Naive thymus-derived CD4-positive, alpha-beta T cell (primary cell): ENCODE results near the gene CDYL2. TPM values are rescaled to one million over a fixed set of nuclear protein-coding genes. Genes with fewer than 3 reads are reported as not detected.
A peak's percentile ranks its signal among the peaks of the same experiment; 100 is the strongest.

ENCODE experiments used
- ATAC-seq: fragments of 150-1000 bp; cut with Tn5 transposase; 2 replicates; pipeline ENCODE4 v1.10.0; 2021; ENCODE audit warnings: mild to moderate bottlenecking, moderate library complexity
- CTCF ChIA-PET: fragments of 350-600 bp; sonication (Branson Sonifier 250); formaldehyde crosslinking; loops from one replicate; lab custom pipeline; 2021; ENCODE audit warnings: antibody characterized with exemption; lab: Charles Lee
- POLR2A ChIA-PET: fragments of 350-600 bp; sonication (Branson Sonifier 250); formaldehyde crosslinking; loops from one replicate; lab custom pipeline; 2021; ENCODE audit warnings: antibody characterized with exemption, inconsistent platforms; lab: Charles Lee
- DNase-seq, 9 donors: peaks; one replicate each; pipeline versions ENCODE4 v3.0.0 to v3.0.0-alpha.2; 2020 to 2022; ENCODE audit warnings: mixed read lengths in 1 of 9
- H3K27ac ChIP-seq: one replicate; pipeline ENCODE4 v1.7.0; 2013; ENCODE audit warnings: mild to moderate bottlenecking, low read depth, low read length, moderate library complexity
- H3K27me3 ChIP-seq, 2 donors: one replicate each; pipeline ENCODE4 v1.7.0; 2013; ENCODE audit warnings: low read length in 2 of 2, mild to moderate bottlenecking in 2 of 2, moderate library complexity in 2 of 2; ENCODE audit not compliant: control insufficient read depth in 2 of 2, insufficient read depth in 2 of 2
- H3K36me3 ChIP-seq, 3 experiments: 1 replicate in 2 of 3; 2 replicates in 1 of 3; pipeline ENCODE4 v1.7.0; 2013; ENCODE audit warnings: low read length in 3 of 3, mild to moderate bottlenecking in 3 of 3, moderate library complexity in 1 of 3; ENCODE audit not compliant: insufficient read depth in 3 of 3, control insufficient read depth in 2 of 3
- H3K4me1 ChIP-seq, 2 donors: one replicate each; pipeline ENCODE4 v1.7.0; 2013; ENCODE audit warnings: low read length in 2 of 2, mild to moderate bottlenecking in 2 of 2, moderate library complexity in 1 of 2; ENCODE audit not compliant: control insufficient read depth in 2 of 2, insufficient read depth in 2 of 2
- H3K4me3 ChIP-seq: 2 replicates; pipeline ENCODE4 v1.7.0; 2013; ENCODE audit warnings: mild to moderate bottlenecking, low read length
- H3K9me3 ChIP-seq, 3 experiments: 1 replicate in 2 of 3; 2 replicates in 1 of 3; pipeline ENCODE4 v1.7.0; 2013; ENCODE audit warnings: low read length in 3 of 3; ENCODE audit not compliant: control insufficient read depth in 2 of 3
- H3K27ac Mint-ChIP-seq, 9 donors: one replicate each; pipeline ENCODE4 v1.8.0; 2020 to 2022; ENCODE audit warnings: mixed read lengths in 9 of 9, mild to moderate bottlenecking in 8 of 9, moderate library complexity in 5 of 9, inconsistent platforms in 2 of 9
- H3K27me3 Mint-ChIP-seq, 5 donors: one replicate each; pipeline ENCODE4 v1.8.0; 2021 to 2022; ENCODE audit warnings: mixed read lengths in 5 of 5, mild to moderate bottlenecking in 1 of 5
- H3K36me3 Mint-ChIP-seq, 5 donors: one replicate each; pipeline ENCODE4 v1.8.0; 2020 to 2022; ENCODE audit warnings: mixed read lengths in 5 of 5, mild to moderate bottlenecking in 3 of 5, inconsistent platforms in 1 of 5
- H3K4me1 Mint-ChIP-seq, 7 donors: one replicate each; pipeline ENCODE4 v1.8.0; 2020 to 2022; ENCODE audit warnings: mixed read lengths in 7 of 7, mild to moderate bottlenecking in 3 of 7, inconsistent platforms in 1 of 7
- H3K4me3 Mint-ChIP-seq, 10 donors: one replicate each; pipeline ENCODE4 v1.8.0; 2020 to 2022; ENCODE audit warnings: mild to moderate bottlenecking in 10 of 10, mixed read lengths in 10 of 10, moderate library complexity in 6 of 10, inconsistent platforms in 2 of 10
- H3K9me3 Mint-ChIP-seq, 11 donors: one replicate each; pipeline ENCODE4 v1.8.0; 2020 to 2022; ENCODE audit warnings: mixed read lengths in 11 of 11, mild to moderate bottlenecking in 4 of 11, inconsistent platforms in 1 of 11, moderate library complexity in 1 of 11
- intact Hi-C, 2 donors: fragments of 100-400 bp; cut with micrococcal nuclease; formaldehyde crosslinking; loops; one replicate each; pipeline ENCODE4 v1.15.1; 2023
- polyA plus RNA-seq, 2 donors: library from polyadenylated mRNA; unstranded; fragments of 300-500 nt; fragmentation: Illumina TruSeq; gene quantifications; one replicate each; pipeline ENCODE4 v1.2.3, GENCODE V29; 2021
- total RNA-seq, 6 experiments: library from RNA in 5 of 6; stranded (reverse) in 5 of 6; gene quantifications; 1 replicate in 5 of 6; 2 replicates in 1 of 6; pipeline ENCODE4 v1.2.3 and lab custom pipeline; 2021 to 2026

The CDYL2 gene
- total and polyA plus RNA-seq, 7 experiments from 2014 or later, result 0.61 to 71.3 (median 21.0) TPM

GRCh38 chr16:80776856-80777255, 27.5 kb downstream of the CDYL2 start:
- no peak overlapping the region for H3K4me3 Mint-ChIP-seq
- H3K4me1 ChIP-seq, result no peaks in the 10 kb centered on the region
- intact Hi-C loops, result no loop called here
- no peaks in the 10 kb centered on the region for H3K27me3 ChIP-seq
- no peak overlapping the region for H3K4me3 ChIP-seq
- peaks cover 0 to 8% (median 4%) of the 10 kb centered on the region in 7 donors for H3K4me1 Mint-ChIP-seq
- ATAC-seq (no peak), DNase-seq (no peak)
- peaks cover 2 to 25% (median 15%) of the 10 kb centered on the region in 11 donors for H3K9me3 Mint-ChIP-seq
- CTCF ChIA-PET, result interaction anchor here (0.7 kb wide), 1 partner anchor 21 kb away, joined by 3 read pairs; no protein-coding TSS in a partner anchor
- peaks cover 0 to 10% (median 0%) of the 10 kb centered on the region in 3 experiments for H3K9me3 ChIP-seq
- no peak overlapping the region for H3K27ac ChIP-seq
- POLR2A ChIA-PET, result no interaction called here
- peaks cover 11 to 22% (median 15%) of the 10 kb centered on the region in 5 donors for H3K36me3 Mint-ChIP-seq
- peaks cover 0 to 5% (median 0%) of the 10 kb centered on the region in 5 donors for H3K27me3 Mint-ChIP-seq
- no peaks in the 10 kb centered on the region for H3K36me3 ChIP-seq
- H3K27ac Mint-ChIP-seq, result no peak overlapping the region

- intact Hi-C loops, result no loop called here
- Histone ChIP-seq H3K36me3 (no peaks in the 10 kb centered on the region), H3K27me3 (no peaks in the 10 kb centered on the region), H3K4me1 (no peaks in the 10 kb centered on the region), H3K27ac (no peak overlapping the region), H3K4me3 (no peak overlapping the region), H3K9me3 (peaks cover 0 to 8% (median 0%) of the 10 kb centered on the region in 3 experiments)
- Mint-ChIP-seq H3K9me3 (peaks cover 0 to 20% (median 5%) of the 10 kb centered on the region in 11 donors), H3K27ac (no peak overlapping the region), H3K27me3 (peaks cover 0 to 5% (median 0%) of the 10 kb centered on the region in 5 donors), H3K4me1 (peaks cover 0 to 6% (median 4%) of the 10 kb centered on the region in 7 donors), H3K4me3 (no peak overlapping the region), H3K36me3 (peaks cover under 1 to 19% (median 4%) of the 10 kb centered on the region in 5 donors)
- POLR2A ChIA-PET, result no interaction called here
- CTCF ChIA-PET, result interaction anchor here (1.5 kb wide), 1 partner anchor 18 kb away, joined by 3 read pairs; no protein-coding TSS in a partner anchor
- DNase-seq (no peak), ATAC-seq (no peak)
These were observed 28.9 kb downstream of the CDYL2 start for GRCh38 chr16:80775450-80775849.

DNA sequence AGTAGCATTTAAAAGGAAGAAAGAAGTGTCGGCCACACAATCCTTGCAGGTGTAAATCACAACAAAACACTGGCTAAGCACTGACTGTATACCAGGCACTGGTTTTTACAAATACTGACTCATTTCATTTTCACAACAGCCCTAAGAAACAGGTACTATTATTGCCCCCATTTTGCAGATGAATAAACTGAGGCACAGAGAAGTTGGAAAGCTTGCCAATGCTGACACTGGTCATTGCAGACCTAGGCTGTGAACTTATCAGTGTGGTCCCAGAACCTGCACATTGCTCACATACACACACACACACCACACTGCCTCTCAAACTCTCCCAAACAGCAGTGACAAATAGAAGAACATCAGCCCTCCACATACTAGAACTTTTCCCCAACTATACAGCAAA, 37.6 kb downstream of the CDYL2 start:
- Mint-ChIP-seq H3K36me3 (peaks cover 0 to 40% (median 8%) of the 10 kb centered on the region in 5 donors), H3K4me1 (peaks cover 6 to 30% (median 8%) of the 10 kb centered on the region in 7 donors), H3K9me3 (peaks cover 2 to 23% (median 7%) of the 10 kb centered on the region in 11 donors), H3K27ac (peak overlapping the region in 1 of 9 donors; percentile 50), H3K4me3 (no peak overlapping the region), H3K27me3 (no peaks in the 10 kb centered on the region)
- Histone ChIP-seq H3K27me3 (no peaks in the 10 kb centered on the region), H3K4me1 (no peaks in the 10 kb centered on the region), H3K4me3 (no peak overlapping the region), H3K36me3 (no peaks in the 10 kb centered on the region), H3K27ac (no peak overlapping the region), H3K9me3 (peaks cover 0 to 8% (median 0%) of the 10 kb centered on the region in 3 experiments)
- DNase-seq, result no peak
- ChIA-PET CTCF (no interaction called here), POLR2A (no interaction called here)
- intact Hi-C loops, result no loop called here
- ATAC-seq, result no peak

GRCh38 chr16:80759419-80760162, 44.8 kb downstream of the CDYL2 start:
- H3K9me3 ChIP-seq, result no peaks in the 10 kb centered on the region
- no peaks in the 10 kb centered on the region for H3K27me3 ChIP-seq
- peaks cover 0 to 19% (median 5%) of the 10 kb centered on the region in 5 donors for H3K36me3 Mint-ChIP-seq
- no peaks in the 10 kb centered on the region for H3K36me3 ChIP-seq
- ChIA-PET CTCF (no interaction called here), POLR2A (no interaction called here)
- H3K27me3 Mint-ChIP-seq, result no peaks in the 10 kb centered on the region
- H3K27ac Mint-ChIP-seq, result peak overlapping the region in 1 of 9 donors; percentile 44
- no peak overlapping the region for H3K4me3 ChIP-seq
- H3K4me1 ChIP-seq, result no peaks in the 10 kb centered on the region
- H3K27ac ChIP-seq, result no peak overlapping the region
- intact Hi-C loops, result loop anchor here in 1 of 2 donors (5.0 kb wide), 1 partner anchor 43 kb away; the partner anchor contains the start of gene CDYL2
- peak overlapping the region in 1 of 10 donors; percentile 10 for H3K4me3 Mint-ChIP-seq
- DNase-seq, result no peak
- H3K4me1 Mint-ChIP-seq, result peaks cover 0 to 19% (median 0%) of the 10 kb centered on the region in 7 donors
- ATAC-seq, result no peak
- H3K9me3 Mint-ChIP-seq, result peaks cover 0 to 5% (median 0%) of the 10 kb centered on the region in 11 donors

- DNase-seq, result no peak
- H3K9me3 Mint-ChIP-seq, result no peaks in the 10 kb centered on the region
- peaks cover 0 to 7% (median 0%) of the 10 kb centered on the region in 5 donors for H3K36me3 Mint-ChIP-seq
These were observed 49.9 kb downstream of the CDYL2 start for GRCh38 chr16:80754476-80754875.

GRCh38 chr16:80752541-80752940, 51.9 kb downstream of the CDYL2 start:
- H3K36me3 ChIP-seq, result no peaks in the 10 kb centered on the region
- no peaks in the 10 kb centered on the region for H3K4me1 ChIP-seq
- ATAC-seq (no peak), DNase-seq (no peak)
- H3K9me3 ChIP-seq, result no peaks in the 10 kb centered on the region
- Mint-ChIP-seq H3K27me3 (no peaks in the 10 kb centered on the region), H3K27ac (peak overlapping the region in 1 of 9 donors; percentile 11), H3K36me3 (peaks cover 0 to 12% (median 0%) of the 10 kb centered on the region in 5 donors), H3K4me3 (no peak overlapping the region), H3K9me3 (peaks cover 0 to 3% (median 0%) of the 10 kb centered on the region in 11 donors), H3K4me1 (peaks cover 5 to 22% (median 14%) of the 10 kb centered on the region in 7 donors)
- H3K27ac ChIP-seq, result no peak overlapping the region
- ChIA-PET POLR2A (no interaction called here), CTCF (no interaction called here)
- no peak overlapping the region for H3K4me3 ChIP-seq
- intact Hi-C loops, result no loop called here
- no peaks in the 10 kb centered on the region for H3K27me3 ChIP-seq

More at GRCh38 chr16:80754476-80754875, 49.9 kb downstream of the CDYL2 start:
- no peaks in the 10 kb centered on the region for H3K36me3 ChIP-seq
- H3K4me3 ChIP-seq, result no peak overlapping the region
- no peak overlapping the region for H3K27ac ChIP-seq
- Mint-ChIP-seq H3K4me3 (no peak overlapping the region), H3K4me1 (peaks cover 0 to 19% (median 9%) of the 10 kb centered on the region in 7 donors), H3K27me3 (no peaks in the 10 kb centered on the region), H3K27ac (no peak overlapping the region)
- no peaks in the 10 kb centered on the region for H3K9me3 ChIP-seq
- intact Hi-C loops, result no loop called here
- ATAC-seq, result no peak
- ChIA-PET CTCF (no interaction called here), POLR2A (no interaction called here)
- H3K27me3 ChIP-seq, result no peaks in the 10 kb centered on the region
- H3K4me1 ChIP-seq, result no peaks in the 10 kb centered on the region
